HepG2 (cell line): ENCODE measurements around the gene BICRA. TPM values are rescaled to one million over a fixed set of nuclear protein-coding genes. Genes with fewer than 3 reads are reported as not detected.

ENCODE experiments used
- HMGA1 ChIP-seq: sonication (generic); formaldehyde crosslinking; conservative IDR thresholded peaks from 2 replicates; pipeline ENCODE4 v1.4.0; 2020; ENCODE audit warnings: missing genetic modification reagents
- RNF2 ChIP-seq: fragments of 450-650 bp; conservative IDR thresholded peaks from 2 replicates; pipeline ENCODE4 v1.6.1; 2016; ENCODE audit warnings: low read depth
- SETDB1 ChIP-seq: sonication (generic); formaldehyde crosslinking; IDR thresholded peaks from 2 replicates; pipeline ENCODE4 v1.5.1; 2020; ENCODE audit warnings: missing genetic modification reagents, mild to moderate bottlenecking, borderline replicate concordance
- SMYD3 ChIP-seq: sonication (generic); formaldehyde crosslinking; IDR thresholded peaks from 2 replicates; pipeline ENCODE4 v1.8.1; 2023; ENCODE audit warnings: mild to moderate bottlenecking, missing genetic modification reagents
- U2AF2 ChIP-seq: fragments of 200-400 bp; formaldehyde crosslinking; IDR thresholded peaks from 2 replicates; pipeline ENCODE4 v1.6.1; 2017; ENCODE audit warnings: low read depth, mild to moderate bottlenecking, low read length
- XBP1 ChIP-seq: sonication (generic); formaldehyde crosslinking; IDR thresholded peaks from 2 replicates; pipeline ENCODE4 v1.5.0; 2020; ENCODE audit warnings: missing genetic modification reagents
- ZNF101 ChIP-seq: sonication (generic); formaldehyde crosslinking; IDR thresholded peaks from 2 replicates; pipeline ENCODE4 v1.4.0; 2020; ENCODE audit warnings: mild to moderate bottlenecking, low read depth, missing genetic modification reagents, borderline replicate concordance
- ZNF333 ChIP-seq: sonication (generic); formaldehyde crosslinking; IDR thresholded peaks from 2 replicates; pipeline ENCODE4 v1.4.0; 2020; ENCODE audit warnings: mild to moderate bottlenecking, missing genetic modification reagents, borderline replicate concordance
- ZNF432 ChIP-seq: sonication (generic); formaldehyde crosslinking; IDR thresholded peaks from 2 replicates; pipeline ENCODE4 v1.5.0; 2020; ENCODE audit warnings: missing genetic modification reagents, mild to moderate bottlenecking, borderline replicate concordance
- ZNF678 ChIP-seq: sonication (generic); formaldehyde crosslinking; IDR thresholded peaks from 2 replicates; pipeline ENCODE4 v1.4.0; 2020; ENCODE audit warnings: mild to moderate bottlenecking, missing genetic modification reagents
- ZNF768 ChIP-seq: sonication (generic); formaldehyde crosslinking; IDR thresholded peaks from 2 replicates; pipeline ENCODE4 v1.4.0; 2020; ENCODE audit warnings: missing genetic modification reagents
- ZSCAN30 ChIP-seq: sonication (generic); formaldehyde crosslinking; IDR thresholded peaks from 2 replicates; pipeline ENCODE4 v1.5.0; 2020; ENCODE audit warnings: mild to moderate bottlenecking, missing genetic modification reagents
- ZZZ3 ChIP-seq: sonication (generic); formaldehyde crosslinking; IDR thresholded peaks from 2 replicates; pipeline ENCODE4 v1.4.0; 2020; ENCODE audit warnings: missing genetic modification reagents, mild to moderate bottlenecking, borderline replicate concordance
- polyA plus RNA-seq, 8 experiments: library from polyadenylated mRNA; depleted of rRNA in 3 of 8; stranded (reverse) in 7 of 8; unstranded in 1 of 8; fragments of >200 nt; fragmentation: Illumina TruSeq in 4 of 8; extraction: Trizol in 4 of 8; gene quantifications; 2 replicates each; pipeline versions ENCODE4 v1.2.1 to v1.2.3, GENCODE V29; 2011 to 2016; ENCODE audit warnings: low read depth in 4 of 8, missing spikeins in 1 of 8, mixed read lengths in 1 of 8; ENCODE audit not compliant: insufficient read depth in 1 of 8
- total RNA-seq, 5 experiments: library from RNA; depleted of rRNA; stranded (reverse); fragments of >200 nt; fragmentation: Illumina TruSeq; extraction: Trizol; gene quantifications; 2 replicates each; pipeline ENCODE4 v1.2.3, GENCODE V29; 2016; ENCODE audit warnings: low read depth in 1 of 5
- TF ChIP-seq, protein P1 (sequence below): IDR thresholded peaks from 2 replicates; pipeline ENCODE4 v1.6.1; 2016; ENCODE audit warnings: missing genetic modification reagents, missing compliant biosample characterization
- TF ChIP-seq, protein P2 (sequence below): sonication (generic); formaldehyde crosslinking; IDR thresholded peaks from 2 replicates; pipeline ENCODE4 v1.4.0; 2020; ENCODE audit warnings: missing genetic modification reagents
- TF ChIP-seq, protein P3 (sequence below): sonication (generic); IDR thresholded peaks from 2 replicates; pipeline ENCODE4 v1.6.1; 2016; ENCODE audit warnings: low read depth, borderline replicate concordance
- TF ChIP-seq, protein P4 (sequence below): sonication (generic); formaldehyde crosslinking; IDR thresholded peaks from 2 replicates; pipeline ENCODE4 v1.9.0; 2021; ENCODE audit warnings: missing genetic modification reagents, mild to moderate bottlenecking, borderline replicate concordance
- TF ChIP-seq, protein P5 (sequence below): sonication (generic); formaldehyde crosslinking; IDR thresholded peaks from 2 replicates; pipeline ENCODE4 v1.4.0; 2020; ENCODE audit warnings: low read depth, missing genetic modification reagents
- TF ChIP-seq, protein P6 (sequence below): sonication (generic); formaldehyde crosslinking; IDR thresholded peaks from 2 replicates; pipeline ENCODE4 v1.4.0; 2020; ENCODE audit warnings: missing genetic modification reagents

BICRA gene
- total and polyA plus RNA-seq, 2 of the 13 experiments (the other 11 are each of a cell fraction or from before 2014, with no cell fraction given), result 0.55 to 0.71 TPM

DNA sequence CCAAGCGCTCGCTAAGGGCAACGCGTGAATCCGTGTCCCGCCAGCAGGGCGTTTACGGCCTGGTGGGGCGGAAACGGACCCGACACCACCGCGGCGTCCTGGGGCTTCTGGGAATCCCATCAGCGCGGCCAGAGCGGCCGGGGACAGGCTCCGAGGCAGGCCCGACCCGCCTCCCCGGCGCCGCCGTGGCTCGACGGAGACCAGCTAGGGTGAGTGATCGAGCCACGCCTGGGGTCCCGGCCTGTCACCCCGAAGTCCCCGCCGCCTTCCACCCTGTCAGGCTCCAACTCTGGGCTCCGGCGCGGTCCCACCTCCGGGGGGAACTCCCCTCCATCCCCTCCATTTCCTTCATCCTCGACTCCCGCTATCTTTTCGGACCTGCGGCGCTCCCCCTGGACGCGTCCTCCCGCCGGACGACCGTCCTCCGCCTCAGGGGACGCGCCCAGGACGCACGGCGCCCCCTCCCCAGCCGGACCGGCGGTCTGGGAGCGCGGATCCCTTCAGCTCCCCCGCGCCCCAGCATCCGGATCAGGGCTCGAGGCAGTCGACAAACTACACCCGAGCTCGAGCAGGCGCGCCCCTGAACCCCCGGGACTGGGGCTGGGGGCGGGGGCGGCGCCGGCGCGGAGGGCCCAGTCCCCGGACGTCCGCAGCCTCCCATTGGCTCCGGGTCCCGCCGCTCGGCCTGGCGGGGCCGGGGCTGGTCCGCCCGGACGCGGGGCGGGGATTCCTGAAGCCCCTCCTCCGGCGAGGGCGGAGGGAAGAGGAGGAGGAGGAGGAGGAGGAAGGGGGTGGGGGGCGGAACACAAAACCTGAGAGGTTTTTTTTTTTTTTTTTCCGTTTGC is 638 bp upstream of the BICRA start (continued):
- TF ChIP-seq, protein P1, sequence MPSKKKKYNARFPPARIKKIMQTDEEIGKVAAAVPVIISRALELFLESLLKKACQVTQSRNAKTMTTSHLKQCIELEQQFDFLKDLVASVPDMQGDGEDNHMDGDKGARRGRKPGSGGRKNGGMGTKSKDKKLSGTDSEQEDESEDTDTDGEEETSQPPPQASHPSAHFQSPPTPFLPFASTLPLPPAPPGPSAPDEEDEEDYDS, result peak; percentile 24; the same call in 1 of the 2 replicates
- TF ChIP-seq, protein P2, sequence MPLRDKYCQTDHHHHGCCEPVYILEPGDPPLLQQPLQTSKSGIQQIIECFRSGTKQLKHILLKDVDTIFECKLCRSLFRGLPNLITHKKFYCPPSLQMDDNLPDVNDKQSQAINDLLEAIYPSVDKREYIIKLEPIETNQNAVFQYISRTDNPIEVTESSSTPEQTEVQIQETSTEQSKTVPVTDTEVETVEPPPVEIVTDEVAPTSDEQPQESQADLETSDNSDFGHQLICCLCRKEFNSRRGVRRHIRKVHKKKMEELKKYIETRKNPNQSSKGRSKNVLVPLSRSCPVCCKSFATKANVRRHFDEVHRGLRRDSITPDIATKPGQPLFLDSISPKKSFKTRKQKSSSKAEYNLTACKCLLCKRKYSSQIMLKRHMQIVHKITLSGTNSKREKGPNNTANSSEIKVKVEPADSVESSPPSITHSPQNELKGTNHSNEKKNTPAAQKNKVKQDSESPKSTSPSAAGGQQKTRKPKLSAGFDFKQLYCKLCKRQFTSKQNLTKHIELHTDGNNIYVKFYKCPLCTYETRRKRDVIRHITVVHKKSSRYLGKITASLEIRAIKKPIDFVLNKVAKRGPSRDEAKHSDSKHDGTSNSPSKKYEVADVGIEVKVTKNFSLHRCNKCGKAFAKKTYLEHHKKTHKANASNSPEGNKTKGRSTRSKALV, result peak; percentile 47; the same call in 1 of the 2 replicates
- TF ChIP-seq ZNF678 (CRISPR knock-in tag) (peak; percentile 69; the same call in 1 of the 2 replicates), ZNF333 (CRISPR knock-in tag) (no peak; the same call in 1 of the 2 replicates), RNF2 (no peak), ZZZ3 (peak; percentile 54; the same call in 1 of the 2 replicates), ZNF101 (CRISPR knock-in tag) (no peak), ZNF768 (CRISPR knock-in tag) (peak; percentile 51; the same call in 1 of the 2 replicates), U2AF2 (no peak), ZNF432 (CRISPR knock-in tag) (no peak), XBP1 (no peak), SMYD3 (no peak), HMGA1 (CRISPR knock-in tag) (no peak), SETDB1 (CRISPR knock-in tag) (no peak), ZSCAN30 (CRISPR knock-in tag) (no peak)
- TF ChIP-seq, protein P3, sequence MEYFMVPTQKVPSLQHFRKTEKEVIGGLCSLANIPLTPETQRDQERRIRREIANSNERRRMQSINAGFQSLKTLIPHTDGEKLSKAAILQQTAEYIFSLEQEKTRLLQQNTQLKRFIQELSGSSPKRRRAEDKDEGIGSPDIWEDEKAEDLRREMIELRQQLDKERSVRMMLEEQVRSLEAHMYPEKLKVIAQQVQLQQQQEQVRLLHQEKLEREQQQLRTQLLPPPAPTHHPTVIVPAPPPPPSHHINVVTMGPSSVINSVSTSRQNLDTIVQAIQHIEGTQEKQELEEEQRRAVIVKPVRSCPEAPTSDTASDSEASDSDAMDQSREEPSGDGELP, result no peak
- TF ChIP-seq, protein P4, sequence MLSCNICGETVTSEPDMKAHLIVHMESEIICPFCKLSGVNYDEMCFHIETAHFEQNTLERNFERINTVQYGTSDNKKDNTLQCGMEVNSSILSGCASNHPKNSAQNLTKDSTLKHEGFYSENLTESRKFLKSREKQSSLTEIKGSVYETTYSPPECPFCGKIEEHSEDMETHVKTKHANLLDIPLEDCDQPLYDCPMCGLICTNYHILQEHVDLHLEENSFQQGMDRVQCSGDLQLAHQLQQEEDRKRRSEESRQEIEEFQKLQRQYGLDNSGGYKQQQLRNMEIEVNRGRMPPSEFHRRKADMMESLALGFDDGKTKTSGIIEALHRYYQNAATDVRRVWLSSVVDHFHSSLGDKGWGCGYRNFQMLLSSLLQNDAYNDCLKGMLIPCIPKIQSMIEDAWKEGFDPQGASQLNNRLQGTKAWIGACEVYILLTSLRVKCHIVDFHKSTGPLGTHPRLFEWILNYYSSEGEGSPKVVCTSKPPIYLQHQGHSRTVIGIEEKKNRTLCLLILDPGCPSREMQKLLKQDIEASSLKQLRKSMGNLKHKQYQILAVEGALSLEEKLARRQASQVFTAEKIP (CRISPR knock-in tag), result no peak
- TF ChIP-seq, protein P5, sequence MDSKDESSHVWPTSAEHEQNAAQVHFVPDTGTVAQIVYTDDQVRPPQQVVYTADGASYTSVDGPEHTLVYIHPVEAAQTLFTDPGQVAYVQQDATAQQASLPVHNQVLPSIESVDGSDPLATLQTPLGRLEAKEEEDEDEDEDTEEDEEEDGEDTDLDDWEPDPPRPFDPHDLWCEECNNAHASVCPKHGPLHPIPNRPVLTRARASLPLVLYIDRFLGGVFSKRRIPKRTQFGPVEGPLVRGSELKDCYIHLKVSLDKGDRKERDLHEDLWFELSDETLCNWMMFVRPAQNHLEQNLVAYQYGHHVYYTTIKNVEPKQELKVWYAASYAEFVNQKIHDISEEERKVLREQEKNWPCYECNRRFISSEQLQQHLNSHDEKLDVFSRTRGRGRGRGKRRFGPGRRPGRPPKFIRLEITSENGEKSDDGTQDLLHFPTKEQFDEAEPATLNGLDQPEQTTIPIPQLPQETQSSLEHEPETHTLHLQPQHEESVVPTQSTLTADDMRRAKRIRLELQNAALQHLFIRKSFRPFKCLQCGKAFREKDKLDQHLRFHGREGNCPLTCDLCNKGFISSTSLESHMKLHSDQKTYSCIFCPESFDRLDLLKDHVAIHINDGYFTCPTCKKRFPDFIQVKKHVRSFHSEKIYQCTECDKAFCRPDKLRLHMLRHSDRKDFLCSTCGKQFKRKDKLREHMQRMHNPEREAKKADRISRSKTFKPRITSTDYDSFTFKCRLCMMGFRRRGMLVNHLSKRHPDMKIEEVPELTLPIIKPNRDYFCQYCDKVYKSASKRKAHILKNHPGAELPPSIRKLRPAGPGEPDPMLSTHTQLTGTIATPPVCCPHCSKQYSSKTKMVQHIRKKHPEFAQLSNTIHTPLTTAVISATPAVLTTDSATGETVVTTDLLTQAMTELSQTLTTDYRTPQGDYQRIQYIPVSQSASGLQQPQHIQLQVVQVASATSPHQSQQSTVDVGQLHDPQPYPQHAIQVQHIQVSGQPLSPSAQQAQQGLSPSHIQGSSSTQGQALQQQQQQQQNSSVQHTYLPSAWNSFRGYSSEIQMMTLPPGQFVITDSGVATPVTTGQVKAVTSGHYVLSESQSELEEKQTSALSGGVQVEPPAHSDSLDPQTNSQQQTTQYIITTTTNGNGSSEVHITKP (CRISPR knock-in tag), result no peak
- TF ChIP-seq, protein P6, sequence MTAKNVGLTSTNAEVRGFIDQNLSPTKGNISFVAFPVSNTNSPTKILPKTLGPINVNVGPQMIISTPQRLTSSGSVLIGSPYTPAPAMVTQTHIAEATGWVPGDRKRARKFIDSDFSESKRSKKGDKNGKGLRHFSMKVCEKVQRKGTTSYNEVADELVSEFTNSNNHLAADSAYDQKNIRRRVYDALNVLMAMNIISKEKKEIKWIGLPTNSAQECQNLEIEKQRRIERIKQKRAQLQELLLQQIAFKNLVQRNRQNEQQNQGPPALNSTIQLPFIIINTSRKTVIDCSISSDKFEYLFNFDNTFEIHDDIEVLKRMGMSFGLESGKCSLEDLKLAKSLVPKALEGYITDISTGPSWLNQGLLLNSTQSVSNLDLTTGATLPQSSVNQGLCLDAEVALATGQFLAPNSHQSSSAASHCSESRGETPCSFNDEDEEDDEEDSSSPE (CRISPR knock-in tag), result no peak
